Activated T-cell treated with anti-CD3 and anti-CD28 coated beads, Interleukin-2, amount 50 U/mL, for 24 hours (primary cell): ENCODE results near the gene EDEM1.

ENCODE experiments used
- DNase-seq: peaks from one replicate; pipeline ENCODE4 v3.0.0-alpha.2; 2020
- H3K27ac Mint-ChIP-seq: 2 replicates; pipeline ENCODE4 v1.8.0; 2020; ENCODE audit warnings: mild to moderate bottlenecking, mixed read lengths
- H3K27me3 Mint-ChIP-seq: 2 replicates; pipeline ENCODE4 v1.8.0; 2020; ENCODE audit warnings: mixed read lengths
- H3K36me3 Mint-ChIP-seq: 2 replicates; pipeline ENCODE4 v1.8.0; 2020; ENCODE audit warnings: low read depth, mixed read lengths
- H3K4me1 Mint-ChIP-seq: 2 replicates; pipeline ENCODE4 v1.8.0; 2020; ENCODE audit warnings: low read depth, mixed read lengths
- H3K4me3 Mint-ChIP-seq: 2 replicates; pipeline ENCODE4 v1.8.0; 2020; ENCODE audit warnings: mild to moderate bottlenecking, moderate library complexity, mixed read lengths
- H3K9me3 Mint-ChIP-seq: 2 replicates; pipeline ENCODE4 v1.8.0; 2020; ENCODE audit warnings: mixed read lengths

EDEM1 gene

GRCh38 chr3:5186858-5187155 lies 700 bp upstream of the EDEM1 start:
- Mint-ChIP-seq H3K36me3 (peaks cover 55% of the 10 kb centered on the region), H3K4me1 (peaks cover 30% of the 10 kb centered on the region), H3K27ac (peak overlapping the region; percentile 97), H3K9me3 (no peaks in the 10 kb centered on the region), H3K27me3 (no peaks in the 10 kb centered on the region), H3K4me3 (peak overlapping the region; percentile 90)
- DNase-seq = no peak

DNA sequence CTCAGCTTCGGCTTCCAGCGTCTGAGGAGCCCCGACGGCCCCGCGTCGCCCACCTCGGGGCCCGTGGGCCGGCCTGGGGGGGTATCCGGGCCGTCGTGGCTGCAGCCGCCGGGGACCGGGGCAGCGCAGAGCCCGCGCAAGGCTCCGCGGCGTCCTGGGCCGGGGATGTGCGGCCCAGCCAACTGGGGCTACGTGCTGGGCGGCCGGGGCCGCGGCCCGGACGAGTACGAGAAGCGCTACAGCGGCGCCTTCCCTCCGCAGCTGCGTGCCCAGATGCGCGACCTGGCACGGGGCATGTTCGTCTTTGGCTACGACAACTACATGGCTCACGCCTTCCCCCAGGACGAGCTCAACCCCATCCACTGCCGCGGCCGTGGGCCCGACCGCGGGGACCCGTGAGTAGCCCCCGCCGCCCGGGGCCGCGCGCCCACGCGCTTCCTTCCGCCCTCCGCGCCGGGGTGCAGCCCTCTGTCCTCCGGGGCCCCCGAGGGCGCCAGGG lies 462 bp downstream of the EDEM1 start:
- H3K27me3 Mint-ChIP-seq = no peaks in the 10 kb centered on the region
- H3K4me3 Mint-ChIP-seq = peak overlapping the region; percentile 96
- peaks cover 59% of the 10 kb centered on the region for H3K36me3 Mint-ChIP-seq
- H3K9me3 Mint-ChIP-seq = no peaks in the 10 kb centered on the region
- peaks cover 40% of the 10 kb centered on the region for H3K4me1 Mint-ChIP-seq
- DNase-seq = peak; percentile 80
- peak overlapping the region; percentile 97 for H3K27ac Mint-ChIP-seq

- peak overlapping the region; percentile 96 for H3K4me3 Mint-ChIP-seq
- peak; percentile 71 for DNase-seq
- H3K27me3 Mint-ChIP-seq = no peaks in the 10 kb centered on the region
- H3K9me3 Mint-ChIP-seq = no peaks in the 10 kb centered on the region
- peaks cover 44% of the 10 kb centered on the region for H3K4me1 Mint-ChIP-seq
- peak overlapping the region; percentile 97 for H3K27ac Mint-ChIP-seq
- H3K36me3 Mint-ChIP-seq = peaks cover 61% of the 10 kb centered on the region
Measured at GRCh38 chr3:5188419-5189221, 1.1 kb downstream of the EDEM1 start.

GRCh38 chr3:5190147-5190791 lies 2.8 kb downstream of the EDEM1 start:
- H3K27ac Mint-ChIP-seq = peak overlapping the region; percentile 95
- H3K9me3 Mint-ChIP-seq = no peaks in the 10 kb centered on the region
- DNase-seq = no peak
- H3K4me3 Mint-ChIP-seq = peak overlapping the region; percentile 96
- H3K27me3 Mint-ChIP-seq = no peaks in the 10 kb centered on the region
- peaks cover 64% of the 10 kb centered on the region for H3K36me3 Mint-ChIP-seq
- peaks cover 57% of the 10 kb centered on the region for H3K4me1 Mint-ChIP-seq

GRCh38 chr3:5191555-5192304 lies 4.2 kb downstream of the EDEM1 start:
- Mint-ChIP-seq H3K36me3 (peaks cover 79% of the 10 kb centered on the region), H3K4me3 (peak overlapping the region; percentile 62), H3K27me3 (no peaks in the 10 kb centered on the region), H3K9me3 (no peaks in the 10 kb centered on the region), H3K27ac (peak overlapping the region; percentile 97), H3K4me1 (peaks cover 64% of the 10 kb centered on the region)
- no peak for DNase-seq

GRCh38 chr3:5192571-5193365 lies 5.3 kb downstream of the EDEM1 start:
- Mint-ChIP-seq H3K9me3 (no peaks in the 10 kb centered on the region), H3K27me3 (no peaks in the 10 kb centered on the region), H3K36me3 (peaks cover 88% of the 10 kb centered on the region), H3K27ac (peak overlapping the region; percentile 97), H3K4me1 (peaks cover 70% of the 10 kb centered on the region), H3K4me3 (peak overlapping the region; percentile 62)
- DNase-seq = no peak

DNA sequence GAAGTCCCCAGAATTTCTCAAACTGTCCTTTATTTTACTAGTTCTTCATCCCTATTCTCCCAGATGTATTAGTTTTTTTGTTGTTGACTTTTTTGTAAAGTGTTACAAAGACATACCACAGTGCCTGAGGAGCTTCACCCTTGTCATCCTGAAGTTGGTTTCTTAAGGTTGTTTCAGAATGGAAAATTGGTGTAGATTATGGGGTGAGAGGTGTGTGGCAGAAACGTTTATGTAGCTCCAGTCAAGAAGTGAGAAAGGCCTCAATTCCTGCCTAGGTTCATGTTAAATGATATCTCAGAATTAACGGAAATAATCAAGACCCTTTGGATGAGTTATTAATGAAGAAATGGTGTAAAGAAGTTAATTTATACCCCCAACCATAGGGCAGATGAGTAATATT lies 6.8 kb downstream of the EDEM1 start:
- DNase-seq = no peak
- H3K9me3 Mint-ChIP-seq = no peaks in the 10 kb centered on the region
- H3K36me3 Mint-ChIP-seq = peaks cover 93% of the 10 kb centered on the region

GRCh38 chr3:5194801-5195509 lies 7.4 kb downstream of the EDEM1 start:
- Mint-ChIP-seq H3K4me1 (peaks cover 91% of the 10 kb centered on the region), H3K27me3 (no peaks in the 10 kb centered on the region), H3K4me3 (peak overlapping the region; percentile 61), H3K9me3 (no peaks in the 10 kb centered on the region), H3K36me3 (peaks cover 94% of the 10 kb centered on the region), H3K27ac (peak overlapping the region; percentile 97)
- DNase-seq = no peak

More for the DNA sequence above, 6.8 kb downstream of the EDEM1 start:
- Mint-ChIP-seq H3K27ac (peak overlapping the region; percentile 97), H3K27me3 (no peaks in the 10 kb centered on the region), H3K4me1 (peaks cover 85% of the 10 kb centered on the region), H3K4me3 (peak overlapping the region; percentile 61)

GRCh38 chr3:5195605-5196004 lies 8.1 kb downstream of the EDEM1 start:
- Mint-ChIP-seq H3K27me3 (no peaks in the 10 kb centered on the region), H3K27ac (peak overlapping the region; percentile 97), H3K4me1 (peaks cover 89% of the 10 kb centered on the region), H3K9me3 (no peaks in the 10 kb centered on the region), H3K4me3 (peak overlapping the region; percentile 61), H3K36me3 (peaks cover 94% of the 10 kb centered on the region)
- no peak for DNase-seq

DNA sequence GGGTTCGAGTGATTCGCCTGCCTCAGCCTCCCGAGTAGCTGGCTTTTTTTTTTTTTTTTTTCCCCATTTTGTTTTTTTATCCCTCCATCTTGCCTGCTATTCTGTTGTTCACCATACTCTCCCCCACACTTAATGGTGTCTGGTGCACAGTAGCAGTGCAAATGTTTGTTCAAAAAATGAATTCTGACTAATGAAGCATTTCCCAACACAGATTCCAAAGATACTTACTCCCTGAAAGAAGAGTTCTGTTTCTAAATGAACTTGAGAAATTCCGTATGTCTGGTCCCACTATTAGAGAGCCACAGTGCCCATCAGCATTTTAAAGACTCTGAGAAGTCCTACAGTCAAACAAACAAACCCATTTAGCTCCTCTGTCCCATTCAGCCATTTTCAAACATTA lies 9.5 kb downstream of the EDEM1 start:
- peak overlapping the region; percentile 97 for H3K27ac Mint-ChIP-seq
- peaks cover 89% of the 10 kb centered on the region for H3K4me1 Mint-ChIP-seq
- H3K9me3 Mint-ChIP-seq = no peaks in the 10 kb centered on the region
- H3K36me3 Mint-ChIP-seq = peaks cover 96% of the 10 kb centered on the region
- DNase-seq = no peak
- H3K27me3 Mint-ChIP-seq = no peaks in the 10 kb centered on the region
- H3K4me3 Mint-ChIP-seq = peak overlapping the region; percentile 61

- DNase-seq = peak; percentile 50
- no peaks in the 10 kb centered on the region for H3K9me3 Mint-ChIP-seq
- H3K4me3 Mint-ChIP-seq = peak overlapping the region; percentile 61
- H3K27me3 Mint-ChIP-seq = no peaks in the 10 kb centered on the region
- H3K4me1 Mint-ChIP-seq = peaks cover 85% of the 10 kb centered on the region
- H3K36me3 Mint-ChIP-seq = peaks cover 96% of the 10 kb centered on the region
- H3K27ac Mint-ChIP-seq = peak overlapping the region; percentile 97
Measured at GRCh38 chr3:5197470-5198312, 10.2 kb downstream of the EDEM1 start.

DNA sequence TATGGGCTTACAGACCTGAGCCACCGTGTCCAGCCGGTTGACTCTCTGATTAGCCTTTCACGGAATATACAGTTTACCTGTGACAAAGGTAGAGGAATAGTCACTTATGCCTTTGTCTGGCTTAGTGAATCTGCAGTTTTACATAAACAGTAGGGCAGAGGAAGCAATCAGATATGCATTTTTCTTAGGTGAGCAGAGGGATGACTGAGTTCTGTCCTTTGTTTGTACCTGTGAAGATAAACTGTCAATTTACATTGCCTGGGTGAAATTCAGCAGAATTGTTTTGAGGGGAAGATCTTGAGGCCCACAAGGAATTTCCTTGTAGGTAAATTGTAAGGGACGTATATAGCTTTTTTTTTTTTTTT lies 10.8 kb downstream of the EDEM1 start:
- Mint-ChIP-seq H3K27ac (peak overlapping the region; percentile 97), H3K27me3 (no peaks in the 10 kb centered on the region), H3K4me3 (peak overlapping the region; percentile 61), H3K9me3 (no peaks in the 10 kb centered on the region), H3K36me3 (peaks cover 96% of the 10 kb centered on the region), H3K4me1 (peaks cover 85% of the 10 kb centered on the region)
- DNase-seq = no peak
